GM21367 (cell line): ENCODE results near the gene NSDHL.

Experiments used
- ATAC-seq: cut with Tn5 transposase; IDR thresholded peaks from one replicate; pipeline ENCODE4 v1.9.1; 2021; ENCODE audit not compliant: unreplicated experiment

The NSDHL gene

GRCh38 chrX:152843852-152844251 is 13.0 kb downstream of the NSDHL start:
- ATAC-seq = no peak

- no peak for ATAC-seq
Observed at GRCh38 chrX:152844256-152844655, 13.4 kb downstream of the NSDHL start.

GRCh38 chrX:152845618-152846240 is 14.9 kb downstream of the NSDHL start:
- no peak for ATAC-seq

- ATAC-seq = no peak
Observed at GRCh38 chrX:152847281-152847680, 16.4 kb downstream of the NSDHL start.

- ATAC-seq = no peak
Observed at GRCh38 chrX:152850465-152850864, 19.6 kb downstream of the NSDHL start.

- ATAC-seq = no peak
Observed at GRCh38 chrX:152853986-152854385, 23.1 kb downstream of the NSDHL start.

GRCh38 chrX:152861116-152861515 is 30.3 kb downstream of the NSDHL start:
- ATAC-seq = no peak

- ATAC-seq = no peak
Observed at GRCh38 chrX:152861826-152862225, 31.0 kb downstream of the NSDHL start.

GRCh38 chrX:152865232-152865920 is 34.5 kb downstream of the NSDHL start:
- ATAC-seq = no peak

- no peak for ATAC-seq
Observed at GRCh38 chrX:152866386-152866785, 35.5 kb downstream of the NSDHL start.

- no peak for ATAC-seq
Observed at GRCh38 chrX:152869972-152870371, 39.1 kb downstream of the NSDHL start.

GRCh38 chrX:152871260-152871659 is 40.4 kb downstream of the NSDHL start:
- ATAC-seq = no peak

GRCh38 chrX:152872522-152872921 is 41.7 kb downstream of the NSDHL start:
- no peak for ATAC-seq

GRCh38 chrX:152873361-152873760 is 42.5 kb downstream of the NSDHL start:
- ATAC-seq = no peak

GRCh38 chrX:152876931-152877840 is 46.3 kb downstream of the NSDHL start:
- no peak for ATAC-seq

- no peak for ATAC-seq
Observed at GRCh38 chrX:152878976-152879755, 48.3 kb downstream of the NSDHL start.

- no peak for ATAC-seq
Observed at GRCh38 chrX:152881289-152881688, 50.4 kb downstream of the NSDHL start.

GRCh38 chrX:152884171-152884570 is 53.3 kb downstream of the NSDHL start:
- ATAC-seq = no peak

- ATAC-seq = no peak
Observed at GRCh38 chrX:152886716-152887115, 55.9 kb downstream of the NSDHL start.

- ATAC-seq = no peak
Observed at GRCh38 chrX:152892499-152892898, 61.6 kb downstream of the NSDHL start.
